Inflammatory macrophage (primary cell): ENCODE results near the gene LCN10.

Experiments
- DNase-seq, 2 donors: peaks; one replicate each; pipeline ENCODE4 v3.0.0-alpha.2; 2020 to 2022

Gene LCN10

DNA sequence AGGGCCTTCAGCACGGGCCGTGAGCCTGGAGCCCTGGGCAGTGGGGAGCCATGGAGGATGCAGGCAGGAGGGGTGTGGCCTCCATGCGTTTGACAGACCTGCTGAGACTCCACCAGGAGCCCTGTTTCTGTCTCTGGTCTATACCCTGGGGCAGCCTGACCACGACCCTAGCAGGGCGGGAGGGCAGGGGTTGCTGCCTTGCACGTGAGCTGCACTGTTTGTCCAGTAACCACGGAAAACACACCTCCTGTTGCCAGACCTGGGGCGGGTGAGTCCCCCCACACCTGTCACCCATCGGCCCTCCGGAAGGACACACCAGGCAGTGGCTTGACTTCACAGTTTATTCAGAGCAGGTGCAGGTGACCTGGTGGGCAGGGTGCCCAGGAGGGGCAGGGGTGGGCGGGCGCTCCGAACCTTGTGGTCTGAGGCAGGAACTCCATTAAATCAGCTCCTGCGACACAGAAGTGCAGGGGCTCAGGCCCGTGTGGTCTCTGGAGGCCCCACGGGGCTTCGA, 11.4 kb upstream of the LCN10 start:
- no peak for DNase-seq

DNA sequence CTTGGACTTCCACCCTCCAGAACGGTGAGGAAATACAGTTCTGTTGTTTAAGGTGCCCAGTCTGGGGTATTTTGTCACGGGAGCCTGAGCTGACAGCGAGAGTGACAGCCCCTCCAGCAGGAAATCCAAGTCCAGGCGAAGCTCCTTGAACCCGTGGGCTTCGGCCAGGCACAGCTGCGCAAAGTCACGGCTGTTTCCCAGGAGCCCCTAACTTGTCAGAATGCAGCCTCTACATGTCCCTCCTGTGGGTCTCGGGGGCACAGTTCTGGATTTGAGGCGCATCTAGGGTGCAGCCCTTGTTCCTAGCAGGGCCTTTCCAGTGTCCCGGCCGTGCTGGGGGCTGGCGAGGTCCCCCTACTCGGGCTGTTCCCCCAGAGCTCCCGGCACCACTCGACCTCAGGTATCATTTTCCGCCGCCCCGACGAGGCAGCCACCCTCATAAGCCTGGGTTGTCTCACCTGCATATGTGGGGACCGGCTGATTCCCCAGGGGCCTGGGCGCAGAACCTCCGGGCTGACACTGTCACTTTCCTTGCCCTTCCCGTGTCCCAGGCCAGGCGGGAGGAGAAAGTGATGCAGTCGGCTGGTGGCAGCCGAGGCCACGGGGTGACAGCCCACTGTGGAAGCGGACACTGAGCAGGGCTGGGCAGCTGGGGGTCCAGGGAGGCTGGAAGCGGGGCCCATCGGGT, 10.8 kb upstream of the LCN10 start:
- no peak for DNase-seq

DNA sequence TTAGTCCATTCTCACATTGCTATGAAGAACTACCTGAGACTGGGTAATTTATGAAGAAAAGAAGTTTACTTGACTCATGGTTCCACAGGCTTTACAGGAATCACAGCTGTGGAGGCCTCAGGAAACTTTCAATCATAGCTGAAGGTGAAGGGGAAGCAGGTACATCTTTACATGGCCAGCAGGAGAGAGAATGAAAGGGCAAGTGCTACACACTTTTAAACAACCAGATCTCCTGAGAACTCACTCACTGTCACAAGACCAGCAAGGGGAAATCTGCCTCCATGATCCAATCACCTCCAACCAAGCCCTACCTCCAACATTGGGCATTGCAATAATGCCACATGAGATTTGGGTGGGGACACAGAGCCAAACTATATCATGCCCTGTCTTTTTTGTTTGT, 9.1 kb upstream of the LCN10 start:
- DNase-seq = no peak

DNA sequence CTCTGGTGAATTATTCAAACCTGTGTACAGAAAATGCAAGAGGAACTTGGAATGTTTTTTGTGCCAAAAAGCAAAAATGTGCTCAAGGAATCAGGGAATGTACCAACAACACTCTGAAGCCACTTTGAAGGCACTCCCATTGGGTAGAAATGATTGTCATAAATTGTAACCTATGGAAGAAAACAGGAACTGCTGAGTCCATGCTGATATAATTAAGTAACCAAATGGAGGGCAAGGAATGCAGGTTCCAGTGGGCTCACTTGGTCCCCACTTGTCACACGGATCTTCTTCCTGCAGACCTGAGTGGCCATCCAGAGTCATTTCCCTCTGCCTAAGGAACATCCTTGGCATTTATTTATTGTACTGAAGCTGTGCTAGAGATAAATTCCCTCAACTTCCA, 8.5 kb upstream of the LCN10 start:
- no peak for DNase-seq

DNA sequence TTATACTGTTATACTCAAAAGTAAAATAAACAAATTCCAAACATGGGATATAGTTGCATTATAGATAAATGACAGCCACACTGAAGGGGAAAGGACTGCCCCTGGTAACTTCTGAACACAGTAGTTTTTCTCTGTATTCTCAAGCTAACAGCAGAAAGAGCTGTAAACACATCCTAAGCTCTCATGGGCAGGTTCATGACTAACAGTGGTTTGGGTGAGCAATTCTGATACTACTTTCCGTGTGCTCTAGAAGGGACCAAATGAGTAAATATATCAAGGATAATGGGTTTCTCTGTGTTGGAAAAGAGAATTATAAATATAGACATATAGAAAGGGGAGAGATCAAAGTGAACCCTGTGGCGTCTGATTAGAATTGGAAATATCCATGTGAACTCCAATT, 7.8 kb upstream of the LCN10 start:
- DNase-seq = no peak

DNA sequence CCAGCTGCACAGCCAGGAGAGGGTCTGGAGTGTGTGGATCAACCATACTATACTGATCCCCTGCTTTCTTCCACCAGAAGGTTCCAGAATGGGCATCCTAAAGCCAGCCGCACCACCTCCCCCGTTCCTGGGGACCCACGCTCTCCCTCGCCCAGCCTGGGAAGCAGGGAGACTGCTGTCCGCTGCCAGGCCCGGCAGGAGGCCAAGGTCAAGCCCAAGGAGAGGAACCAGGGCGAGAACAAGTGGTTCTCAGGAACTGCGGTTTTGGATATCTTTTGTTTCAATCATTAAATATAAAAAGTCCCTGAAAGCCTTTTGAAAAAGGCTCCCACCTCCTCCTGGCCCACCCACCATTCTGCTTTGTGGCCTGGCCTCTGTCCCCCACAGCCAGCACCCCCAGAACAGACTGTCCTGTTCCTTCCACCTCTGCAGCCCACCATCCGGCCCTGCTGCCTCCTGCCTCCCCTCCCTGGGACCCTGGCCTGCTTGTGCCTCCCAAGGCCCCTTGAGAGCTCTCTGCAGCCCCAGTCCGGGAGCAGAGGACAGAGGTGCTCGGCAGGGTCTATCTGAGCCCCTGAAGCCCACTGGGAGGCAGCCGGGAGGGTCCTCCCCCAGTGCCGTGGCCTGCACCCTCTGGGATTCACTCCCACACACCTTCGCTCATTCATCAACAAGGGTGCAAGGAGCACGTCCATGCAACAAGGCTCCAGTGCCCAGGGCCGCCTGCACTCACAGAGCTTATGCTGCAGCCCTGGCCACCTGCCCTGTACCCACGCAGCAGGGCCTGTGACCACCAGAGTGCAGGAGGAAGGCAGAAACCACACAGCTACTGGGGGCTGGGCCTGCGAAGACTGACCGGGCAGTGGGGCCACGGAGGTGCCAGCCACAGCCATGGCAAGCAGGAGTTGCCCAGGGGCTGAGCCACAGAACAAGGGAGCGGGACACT, 6.2 kb upstream of the LCN10 start:
- no peak for DNase-seq

DNA sequence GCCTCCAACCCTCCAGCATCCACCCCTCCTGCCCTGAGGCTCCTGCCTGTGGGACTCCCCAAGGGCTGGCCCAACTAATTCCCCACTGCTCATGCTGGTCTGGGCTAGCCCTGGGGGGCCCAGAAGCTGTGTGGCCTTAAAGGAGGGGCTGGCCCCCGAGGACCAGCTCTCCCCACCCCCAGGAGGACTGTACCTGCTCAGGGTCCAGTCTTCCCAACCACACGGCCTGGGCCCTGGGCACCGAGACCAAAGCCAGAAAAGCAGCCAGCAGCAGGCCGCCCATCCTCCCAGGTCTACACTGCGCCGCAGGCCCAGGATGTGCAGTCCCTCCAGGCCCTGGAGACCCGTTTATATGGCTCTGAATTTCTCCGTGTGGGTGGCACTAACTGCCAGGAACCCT, 5.5 kb upstream of the LCN10 start, which contains the start of gene LCN6:
LCN6 (minus strand) TSS at position 325 of the 400 bp plus-strand sequence; CDS start at position 283, 42 bp downstream.
- no peak for DNase-seq

DNA sequence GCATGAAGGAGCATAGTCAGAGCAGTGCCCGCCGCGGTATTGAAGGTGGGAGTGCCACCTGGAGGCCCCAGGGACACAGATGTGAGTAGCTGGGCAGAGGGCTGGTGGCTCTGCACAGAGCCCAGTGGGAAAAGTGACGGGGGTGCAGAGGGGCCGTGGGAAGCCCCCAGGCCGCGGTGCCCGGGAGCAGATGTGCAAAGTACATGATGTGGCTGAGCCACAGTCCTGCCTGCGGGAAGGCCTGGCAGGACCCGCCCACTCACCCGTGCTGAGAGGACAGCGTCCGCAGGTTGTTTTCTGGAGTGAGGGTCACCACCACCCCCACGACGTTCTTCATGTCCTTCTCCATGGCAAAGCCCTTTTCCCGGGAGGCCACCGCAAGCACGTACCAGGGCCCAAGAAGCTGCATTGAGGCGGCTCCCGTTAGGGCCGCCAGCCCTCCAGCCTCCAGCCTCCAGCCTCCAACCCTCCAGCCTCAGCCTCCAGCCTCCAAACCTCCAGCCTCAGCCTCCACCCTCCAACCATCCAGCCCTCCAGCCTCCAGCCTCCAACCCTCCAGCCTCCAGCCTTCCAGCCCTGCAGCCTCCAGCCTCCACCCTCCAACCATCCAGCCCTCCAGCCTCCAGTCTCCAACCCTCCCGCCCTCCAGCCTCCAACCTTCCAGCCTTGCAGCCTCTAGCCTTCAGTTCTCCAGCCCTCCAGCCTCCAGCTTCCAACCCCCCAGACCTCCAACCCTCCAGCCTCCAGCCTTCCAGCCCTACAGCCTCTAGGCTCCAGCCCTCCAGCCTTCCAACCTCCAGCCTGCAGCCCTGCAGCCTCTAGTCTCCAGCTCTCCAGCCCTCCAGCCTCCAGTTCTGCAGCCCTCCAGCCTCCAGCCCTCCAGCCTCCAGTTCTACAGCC, 4.7 kb upstream of the LCN10 start:
- no peak for DNase-seq

DNA sequence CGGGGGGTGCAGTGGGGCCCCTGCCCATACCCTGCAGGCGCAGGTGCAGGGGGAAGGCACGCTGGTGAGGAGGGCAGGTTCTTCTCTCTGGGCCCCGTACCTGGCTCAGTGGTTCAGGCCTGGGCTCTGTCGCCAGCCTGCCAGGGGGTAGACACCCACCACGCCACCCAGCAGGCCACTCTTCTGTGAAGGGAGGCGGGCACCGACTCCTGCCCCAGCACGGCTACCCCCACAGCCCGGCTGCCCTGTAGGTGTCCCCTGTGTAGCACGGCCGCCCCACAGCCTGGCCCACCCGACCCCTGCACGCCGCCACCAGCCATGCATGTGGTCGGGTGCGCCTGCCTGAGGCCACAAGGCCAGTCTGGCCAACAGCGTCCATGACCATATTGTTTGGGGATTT, 3.9 kb upstream of the LCN10 start:
- DNase-seq = no peak

DNA sequence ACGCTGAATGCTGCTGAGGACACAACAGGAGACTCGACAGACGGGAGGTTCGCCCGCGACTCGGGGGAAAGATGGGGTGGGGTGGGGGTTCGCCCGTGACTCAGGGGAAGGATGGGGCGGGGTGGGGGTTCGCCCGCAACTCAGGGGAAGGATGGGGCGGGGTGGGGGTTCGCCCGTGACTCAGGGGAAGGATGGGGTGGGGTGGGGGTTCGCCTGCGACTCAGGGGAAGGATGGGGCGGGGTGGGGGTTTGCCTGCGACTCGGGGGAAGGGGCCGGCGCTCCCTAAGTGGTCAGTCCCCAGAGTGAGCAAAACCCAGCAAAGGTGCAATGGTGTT, 3.4 kb upstream of the LCN10 start:
- no peak for DNase-seq

DNA sequence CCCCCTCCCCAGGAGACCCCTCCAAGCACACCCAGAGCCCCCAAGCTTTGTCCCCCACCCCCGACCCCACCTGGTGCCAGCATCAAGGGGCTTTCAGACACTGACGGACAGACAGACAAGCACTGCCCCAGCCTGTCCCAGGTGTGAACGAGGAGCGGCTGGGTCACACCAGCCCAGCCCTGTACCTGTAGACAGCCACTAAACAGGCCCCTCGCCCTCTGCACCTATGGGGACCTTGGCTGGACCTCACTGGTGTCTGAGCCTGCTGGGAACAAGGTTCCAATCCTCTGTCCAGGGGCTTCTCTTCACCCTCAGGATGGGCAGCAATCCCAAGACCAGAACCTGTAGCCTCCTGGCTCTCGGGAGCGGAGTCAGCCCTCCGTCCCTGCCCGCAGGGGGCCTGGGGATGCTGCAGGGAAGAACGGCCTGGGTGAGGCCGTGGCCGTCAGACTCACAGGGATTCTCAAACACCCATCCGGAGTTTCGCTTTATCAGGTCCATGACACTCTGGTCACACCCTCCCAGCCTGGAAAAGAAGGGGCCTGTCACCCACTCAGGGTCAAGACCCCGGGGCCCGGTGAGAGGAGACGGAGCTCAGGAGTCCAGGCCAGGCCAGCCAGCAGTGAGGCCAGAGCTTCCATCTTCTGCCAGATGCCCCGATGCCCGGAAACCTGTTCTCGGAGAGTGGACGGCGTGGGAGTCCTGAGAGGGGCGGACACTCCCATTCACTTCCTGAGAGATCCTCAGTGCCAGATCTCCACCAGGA, 2.8 kb upstream of the LCN10 start:
- no peak for DNase-seq

DNA sequence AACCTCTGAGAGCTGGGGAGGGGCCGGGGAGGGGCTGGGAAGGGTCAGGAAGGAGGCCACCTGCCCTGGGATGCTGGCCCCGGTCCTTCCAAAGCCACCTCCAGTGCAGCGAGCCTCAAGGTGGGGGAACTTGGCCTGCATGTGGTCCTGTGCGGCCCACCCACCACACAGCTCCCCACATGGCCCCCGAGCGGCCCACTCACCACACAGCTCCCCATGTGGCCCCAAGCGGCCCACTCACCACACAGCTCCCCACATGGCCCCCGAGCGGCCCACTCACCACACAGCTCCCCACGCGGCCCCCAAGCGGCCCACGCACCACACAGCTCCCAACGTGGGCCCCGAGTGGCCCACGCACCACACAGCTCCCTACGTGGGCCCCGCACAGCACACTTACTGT, 2.0 kb upstream of the LCN10 start:
- DNase-seq = no peak

DNA sequence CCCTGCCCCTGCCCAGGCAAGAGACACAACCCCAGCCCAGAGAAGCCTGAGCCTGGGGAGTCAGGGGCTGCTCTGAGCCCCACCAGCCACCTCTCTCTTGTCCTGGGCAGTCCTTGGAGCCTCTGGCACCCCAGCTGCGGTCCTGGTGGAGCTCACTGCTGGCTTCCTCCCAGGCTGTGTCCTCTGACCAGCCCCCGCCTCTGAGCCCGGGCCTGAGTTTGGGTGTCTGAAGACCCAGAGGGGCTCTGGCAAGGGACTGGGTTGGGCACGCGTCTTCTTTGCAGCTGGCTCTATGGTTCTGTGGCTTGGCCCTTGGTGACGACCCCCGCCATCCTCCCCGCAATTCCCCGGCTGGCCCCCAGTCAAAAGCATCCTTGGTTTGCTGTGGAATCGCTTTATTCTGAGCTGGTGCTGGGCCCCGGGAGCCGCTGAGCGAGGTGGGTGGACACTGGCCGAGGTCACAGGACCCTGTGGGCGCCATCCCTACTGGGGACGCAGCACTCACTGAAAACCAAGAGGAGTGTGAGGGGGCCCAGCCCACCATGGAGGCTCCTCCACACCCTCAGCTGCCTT, 985 bp upstream of the LCN10 start:
- no peak for DNase-seq

DNA sequence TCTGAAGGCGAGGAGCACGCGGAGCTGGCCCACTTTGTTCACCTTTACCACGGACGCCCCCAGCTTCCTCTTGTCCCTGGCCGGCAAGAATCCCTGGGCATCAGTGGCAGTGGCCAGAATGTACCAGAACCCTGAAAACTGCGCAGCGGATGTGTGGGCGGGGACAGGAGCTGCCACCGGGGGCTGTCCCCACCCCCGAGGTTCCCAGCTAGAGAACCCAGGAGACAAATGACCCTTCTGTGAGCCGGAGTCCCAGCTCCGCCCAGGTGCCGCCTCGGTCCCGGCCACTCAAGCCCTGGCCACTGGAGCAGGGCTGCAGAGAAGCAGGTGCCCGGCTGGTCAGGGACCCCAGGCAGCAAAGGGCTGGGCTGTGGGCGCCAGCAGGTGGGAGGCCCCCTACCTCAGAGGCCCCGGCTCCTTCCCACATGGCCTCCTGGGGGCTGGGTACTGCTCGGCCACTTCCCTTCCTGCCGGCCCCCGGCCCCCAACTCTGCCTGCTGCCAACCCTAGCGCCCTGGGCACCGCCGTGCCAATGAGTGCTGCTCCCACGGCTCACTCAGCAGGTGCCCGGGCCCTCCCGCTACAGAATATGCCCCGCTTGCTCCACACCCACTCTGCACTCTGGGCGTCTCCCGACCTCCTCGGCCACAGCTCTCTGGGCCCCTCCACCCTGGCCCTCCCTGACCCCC, 713 bp downstream of the LCN10 start:
- DNase-seq = peak in 1 of 2 donors; percentile 27

DNA sequence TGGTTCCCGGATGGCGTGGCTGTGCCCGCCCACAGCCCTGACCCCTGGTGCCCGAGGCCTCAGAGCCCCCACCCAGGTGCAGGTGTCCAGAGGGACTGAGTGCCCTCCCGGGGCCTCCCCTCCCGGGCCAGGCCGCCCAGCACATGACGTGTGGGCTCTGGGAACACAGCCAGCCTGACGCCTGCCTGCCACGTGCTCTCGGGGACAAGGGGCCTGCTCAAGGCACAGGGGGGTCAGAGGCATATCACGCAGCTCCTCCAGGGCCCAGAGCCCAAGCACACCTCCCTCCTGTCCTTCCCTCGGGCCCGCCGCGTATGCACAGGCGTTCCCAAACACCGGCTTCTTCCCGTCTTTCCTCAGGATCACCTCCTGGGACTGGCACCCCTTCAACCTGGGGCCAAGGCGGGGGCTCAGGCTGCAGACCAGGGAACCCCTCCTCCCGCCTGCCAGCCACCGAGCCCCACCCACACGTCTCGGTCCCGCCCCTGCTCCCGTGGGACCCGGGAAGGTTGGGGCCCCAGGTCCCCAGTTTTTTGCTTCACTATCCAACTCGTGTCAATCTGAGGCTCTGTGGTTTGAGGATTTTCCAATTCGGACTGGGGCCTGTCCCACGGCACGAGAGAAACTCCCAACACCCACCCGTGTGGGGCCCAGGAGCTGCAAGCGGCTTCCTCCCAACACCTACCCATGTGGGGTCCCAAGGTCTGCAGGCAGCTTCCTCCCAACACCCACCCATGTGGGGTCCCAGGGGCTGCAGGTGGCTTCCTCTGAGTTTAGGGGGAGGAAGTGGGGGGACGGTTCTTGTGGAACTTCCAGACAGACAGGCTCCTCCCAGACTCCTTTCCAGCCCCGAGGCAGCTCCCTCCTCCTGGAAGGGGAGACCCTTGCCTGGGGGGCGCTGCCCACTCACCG, 1.5 kb downstream of the LCN10 start:
- no peak for DNase-seq

DNA sequence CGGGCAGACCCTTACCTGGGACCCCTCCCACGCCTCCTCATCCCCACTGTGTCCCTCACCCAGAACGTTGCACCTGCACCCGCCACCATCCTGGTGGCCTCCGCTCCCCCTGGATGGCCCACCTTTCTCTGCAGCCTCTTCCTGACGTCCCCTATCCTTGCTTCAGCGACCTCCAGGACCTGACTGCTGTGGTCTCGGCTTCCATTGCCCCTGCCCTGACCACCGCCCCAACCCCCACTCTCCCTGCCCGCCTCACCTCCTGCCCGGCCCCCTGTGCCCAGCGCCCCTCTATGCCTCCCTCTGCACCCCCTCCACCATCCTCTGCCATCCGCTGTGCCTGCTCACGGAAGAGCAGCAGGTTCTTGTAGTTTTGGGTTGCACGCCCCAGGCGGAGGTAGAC, 2.2 kb downstream of the LCN10 start:
- DNase-seq = no peak

DNA sequence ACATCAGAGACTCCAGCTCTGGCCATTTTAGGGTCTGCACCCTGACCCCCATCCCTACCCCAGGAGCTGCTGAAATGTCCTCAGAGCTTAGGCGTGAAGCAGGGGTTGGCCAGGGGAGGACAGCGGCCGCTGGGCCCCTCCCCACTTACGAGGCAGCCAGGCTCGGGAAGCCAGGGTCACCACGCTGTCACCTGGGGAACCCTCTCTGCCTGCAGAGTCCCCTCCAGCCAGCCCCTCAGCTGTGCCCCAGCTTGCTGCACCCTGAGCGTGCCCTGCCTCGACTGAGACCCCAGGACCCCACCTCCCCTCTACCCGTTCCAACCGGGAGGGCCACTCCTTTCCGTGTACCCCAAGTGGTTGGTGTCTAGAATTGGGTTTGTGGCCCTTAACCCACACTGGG, 2.7 kb downstream of the LCN10 start:
- DNase-seq = no peak

DNA sequence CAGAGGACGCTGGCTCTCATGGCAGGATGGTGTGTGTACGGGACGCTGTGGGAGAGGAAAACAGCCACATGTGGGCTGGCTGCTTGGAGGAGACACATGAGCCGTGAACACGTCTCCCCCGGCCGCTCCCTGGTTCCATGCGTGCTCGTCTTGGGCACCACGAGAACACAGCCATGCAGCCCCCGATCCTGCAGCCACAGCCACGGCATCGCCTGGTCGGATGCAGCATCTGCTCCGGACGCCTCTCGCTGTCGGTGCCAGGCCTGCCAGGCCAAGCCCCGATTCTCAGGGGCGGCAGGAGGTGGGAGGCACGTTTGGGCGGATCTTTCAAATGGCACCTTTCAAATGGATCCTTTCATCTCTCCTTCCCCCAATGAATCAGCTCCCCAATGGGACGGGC, 3.2 kb downstream of the LCN10 start:
- DNase-seq = no peak

DNA sequence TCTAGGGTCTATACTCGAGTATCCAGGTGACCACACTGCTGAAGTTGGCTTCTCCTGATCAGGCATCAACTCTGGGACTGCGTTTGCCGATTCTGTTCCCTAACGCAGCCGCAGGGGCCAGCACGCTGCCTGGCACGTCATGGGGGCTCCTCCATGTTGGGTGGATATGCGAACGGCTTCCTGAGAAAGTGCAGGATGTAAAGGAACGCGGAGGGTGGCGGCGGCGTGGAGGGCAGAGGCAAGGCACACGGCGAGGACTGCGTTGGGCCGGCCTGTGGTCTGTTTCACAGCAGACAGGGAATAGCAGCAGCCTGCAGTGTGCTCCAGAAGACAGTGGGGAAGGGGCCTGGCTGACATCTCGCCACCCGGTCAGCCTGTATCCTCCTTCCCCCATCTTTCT, 3.8 kb downstream of the LCN10 start:
- no peak for DNase-seq
